Lung (tissue), 16 donors: ENCODE results near the gene LARP1B. TPM values are rescaled to one million over a fixed set of nuclear protein-coding genes. Genes with fewer than 3 reads are reported as not detected.

ENCODE experiments used
- ATAC-seq: fragments of 200-7000 bp; cut with Tn5 transposase; one replicate; pipeline ENCODE4 v1.9.1; 2020; ENCODE audit warnings: moderate number of reproducible peaks; ENCODE audit not compliant: insufficient read depth, low FRiP score
- DNase-seq, 3 donors: peaks; one replicate each; pipeline ENCODE4 v3.0.0-alpha.2; 2013 to 2017
- H3K27ac ChIP-seq, 2 donors: one replicate each; pipeline ENCODE4 v1.5.1; 2013; ENCODE audit warnings: mild to moderate bottlenecking in 2 of 2, moderate library complexity in 2 of 2, control low read depth in 1 of 2, inconsistent platforms in 1 of 2, low read depth in 1 of 2, low read length in 1 of 2
- H3K27me3 ChIP-seq, 3 donors: one replicate each; pipeline ENCODE4 v1.5.1; 2013; ENCODE audit warnings: low read length in 2 of 3; ENCODE audit not compliant: control insufficient read depth in 3 of 3, insufficient read depth in 3 of 3
- H3K36me3 ChIP-seq, 4 donors: one replicate each; pipeline ENCODE4 v1.5.1; 2013; ENCODE audit warnings: low read length in 4 of 4, mild to moderate bottlenecking in 1 of 4, moderate library complexity in 1 of 4; ENCODE audit not compliant: control insufficient read depth in 4 of 4, insufficient read depth in 4 of 4
- H3K4me1 ChIP-seq, 5 donors: one replicate each; pipeline ENCODE4 v1.5.1; 2013; ENCODE audit warnings: low read length in 5 of 5, mild to moderate bottlenecking in 2 of 5, moderate library complexity in 1 of 5; ENCODE audit not compliant: control insufficient read depth in 5 of 5, insufficient read depth in 5 of 5
- H3K4me3 ChIP-seq: one replicate; pipeline ENCODE4 v1.5.1; 2013; ENCODE audit warnings: mild to moderate bottlenecking, control low read depth, moderate library complexity
- H3K9ac ChIP-seq, 2 donors: one replicate each; pipeline ENCODE4 v1.5.1; 2013; ENCODE audit warnings: low read length in 2 of 2, control low read depth in 1 of 2; ENCODE audit not compliant: insufficient read depth in 1 of 2
- H3K9me3 ChIP-seq, 4 donors: one replicate each; pipeline ENCODE4 v1.5.1; 2013; ENCODE audit warnings: low read length in 3 of 4, mild to moderate bottlenecking in 1 of 4, moderate library complexity in 1 of 4; ENCODE audit not compliant: control insufficient read depth in 4 of 4, insufficient read depth in 3 of 4
- WGBS, 2 donors: extraction: QIAGEN DNeasy Blood & Tissue Kit; methylation state at CpG; one replicate each; pipeline ENCODE4 v1.1.7; 2013; 5-methylcytosine and 5-hydroxymethylcytosine counted together
- long read RNA-seq, 5 donors: transcript quantifications; one replicate each; lab custom pipeline, GENCODE V29; 2026
- polyA plus RNA-seq, 2 donors: library from polyadenylated mRNA; stranded (reverse); fragments of 200-250 nt; gene quantifications; one replicate each; pipeline ENCODE4 v1.2.1, GENCODE V29; 2013
- total RNA-seq, 2 donors: library from RNA; depleted of rRNA in 1 of 2; stranded (reverse); fragments of >200 nt in 1 of 2; gene quantifications; one replicate each; pipeline ENCODE4 v1.2.1, GENCODE V29; 2014 to 2021
- TF ChIP-seq, protein P1 (sequence below): IDR thresholded peaks from 2 replicates; pipeline ENCODE4 v1.5.1; 2012; ENCODE audit warnings: mild to moderate bottlenecking; ENCODE audit errors: control extremely low read depth, extremely low read depth
- donor health status: control.
- donor health status: control.
- donor health status: Bipolar disorder and iron deficiency.
- donor health status: healthy.
- donor health status: DM: yes; HTN: yes; CAD: no.

The LARP1B gene
- 10 to 100 TPM; 19.0 to 27.9 TPM for total RNA-seq
- polyA plus RNA-seq = 10 to 100 TPM; 10.6 to 11.0 TPM
- long read RNA-seq, donor 1, partial matches to known transcripts = 6 of 7 reads
- long read RNA-seq, donor 1, other reads (novel, unspliced or antisense) = 0 of 7 reads
- long read RNA-seq, donor 2 = 0 reads
- long read RNA-seq, donor 3, partial matches to known transcripts = 0 of 2 reads
- long read RNA-seq, donor 3, other reads (novel, unspliced or antisense) = 0 of 2 reads
- long read RNA-seq, donor 4, partial matches to known transcripts = 0 of 1 reads
- long read RNA-seq, donor 4, other reads (novel, unspliced or antisense) = 0 of 1 reads
- long read RNA-seq, donor 5, partial matches to known transcripts = 0 of 1 reads
- long read RNA-seq, donor 5, other reads (novel, unspliced or antisense) = 0 of 1 reads

- Histone ChIP-seq H3K27me3 (no peaks in the 10 kb centered on the region), H3K27ac (peak within 1 kb of the TSS; percentile 98), H3K4me3 (peak within 1 kb of the TSS; percentile 99), H3K9ac (peak within 1 kb of the TSS; percentile 83 to 97), H3K9me3 (no peaks in the 10 kb centered on the region), H3K36me3 (no peaks in the 10 kb centered on the region), H3K4me1 (no peaks in the 10 kb centered on the region)
- DNase-seq = peak; percentile 97 to 98 (median 98)
- TF ChIP-seq, protein P1, sequence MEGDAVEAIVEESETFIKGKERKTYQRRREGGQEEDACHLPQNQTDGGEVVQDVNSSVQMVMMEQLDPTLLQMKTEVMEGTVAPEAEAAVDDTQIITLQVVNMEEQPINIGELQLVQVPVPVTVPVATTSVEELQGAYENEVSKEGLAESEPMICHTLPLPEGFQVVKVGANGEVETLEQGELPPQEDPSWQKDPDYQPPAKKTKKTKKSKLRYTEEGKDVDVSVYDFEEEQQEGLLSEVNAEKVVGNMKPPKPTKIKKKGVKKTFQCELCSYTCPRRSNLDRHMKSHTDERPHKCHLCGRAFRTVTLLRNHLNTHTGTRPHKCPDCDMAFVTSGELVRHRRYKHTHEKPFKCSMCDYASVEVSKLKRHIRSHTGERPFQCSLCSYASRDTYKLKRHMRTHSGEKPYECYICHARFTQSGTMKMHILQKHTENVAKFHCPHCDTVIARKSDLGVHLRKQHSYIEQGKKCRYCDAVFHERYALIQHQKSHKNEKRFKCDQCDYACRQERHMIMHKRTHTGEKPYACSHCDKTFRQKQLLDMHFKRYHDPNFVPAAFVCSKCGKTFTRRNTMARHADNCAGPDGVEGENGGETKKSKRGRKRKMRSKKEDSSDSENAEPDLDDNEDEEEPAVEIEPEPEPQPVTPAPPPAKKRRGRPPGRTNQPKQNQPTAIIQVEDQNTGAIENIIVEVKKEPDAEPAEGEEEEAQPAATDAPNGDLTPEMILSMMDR = no peak
- WGBS, 2 donors = 0% methylated on average over 61 to 112 of the region's 112 CpGs
- ATAC-seq = peak; percentile 95
Measured at GRCh38 chr4:128060699-128061565, at the start of gene LARP1B. Gene LARP1B (plus strand): TSS chr4:128061312. CDS start chr4:128074952, 13,640 bp downstream.

DNA sequence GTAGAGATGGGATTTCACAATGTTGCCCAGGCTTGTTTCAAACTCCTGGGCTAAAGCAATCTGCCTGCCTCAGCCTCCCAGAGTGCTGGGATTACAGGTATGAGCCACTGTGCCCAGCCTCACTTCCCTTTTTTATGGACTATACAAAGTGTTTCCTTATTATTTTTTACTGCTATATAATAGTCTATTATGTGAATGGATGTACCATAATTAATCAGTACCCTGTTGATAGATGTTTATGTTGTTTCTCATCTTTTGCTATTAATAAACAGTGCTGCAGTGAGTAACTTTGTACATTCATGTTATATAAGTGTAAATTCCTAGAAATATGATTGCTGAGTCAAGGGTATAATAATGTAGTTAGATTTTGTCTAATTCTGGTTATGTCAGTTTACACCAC lies 35.8 kb upstream of the LARP1B start:
- H3K9ac ChIP-seq = no peak overlapping the region
- TF ChIP-seq, protein P1 = no peak
- no peaks in the 10 kb centered on the region for H3K27me3 ChIP-seq
- no peaks in the 10 kb centered on the region for H3K4me1 ChIP-seq
- no peak for ATAC-seq
- peaks cover 8 to 26% (median 14%) of the 10 kb centered on the region in 4 donors for H3K36me3 ChIP-seq
- no peak overlapping the region for H3K4me3 ChIP-seq
- no peak for DNase-seq
- no peak overlapping the region for H3K27ac ChIP-seq
- H3K9me3 ChIP-seq = no peaks in the 10 kb centered on the region

- Histone ChIP-seq H3K27ac (no peak overlapping the region), H3K4me1 (no peaks in the 10 kb centered on the region), H3K9ac (no peak overlapping the region), H3K9me3 (no peaks in the 10 kb centered on the region), H3K27me3 (no peaks in the 10 kb centered on the region), H3K36me3 (peaks cover 0 to 7% (median 6%) of the 10 kb centered on the region in 4 donors), H3K4me3 (no peak overlapping the region)
- TF ChIP-seq, protein P1 = no peak
- ATAC-seq (no peak), DNase-seq (no peak)
- WGBS, 2 donors = 99% methylated on average over 4 of the region's 4 CpGs
Measured at GRCh38 chr4:128029907-128030306, 31.2 kb upstream of the LARP1B start.
